HepG2 (cell line): ENCODE measurements around the gene CCT4. TPM values are rescaled to one million over a fixed set of nuclear protein-coding genes. Genes with fewer than 3 reads are reported as not detected.

Experiments
- ARID3A ChIP-seq: IDR thresholded peaks from 2 replicates; pipeline ENCODE4 v1.6.1; 2012; ENCODE audit warnings: low read depth, low read length, improper control_type of control experiment
- FOXJ3 ChIP-seq: sonication (generic); formaldehyde crosslinking; IDR thresholded peaks from 2 replicates; pipeline ENCODE4 v1.4.0; 2020; ENCODE audit warnings: missing genetic modification reagents, mild to moderate bottlenecking, borderline replicate concordance
- HOXA3 ChIP-seq: sonication (generic); formaldehyde crosslinking; IDR thresholded peaks from 2 replicates; pipeline ENCODE4 v1.5.0; 2020; ENCODE audit warnings: missing genetic modification reagents
- NCOA2 ChIP-seq: sonication (generic); formaldehyde crosslinking; IDR thresholded peaks from 2 replicates; pipeline ENCODE4 v1.8.0; 2022; ENCODE audit warnings: inconsistent platforms
- POLR2G ChIP-seq: fragments of 200-400 bp; formaldehyde crosslinking; IDR thresholded peaks from 2 replicates; pipeline ENCODE4 v1.6.1; 2018; ENCODE audit warnings: mild to moderate bottlenecking, low read depth, low read length, moderate library complexity
- RAD21 ChIP-seq: fragments of 450-650 bp; formaldehyde crosslinking; IDR thresholded peaks from 2 replicates; pipeline ENCODE4 v1.5.0; 2020; ENCODE audit warnings: mild to moderate bottlenecking
- RELA ChIP-seq: sonication (generic); formaldehyde crosslinking; IDR thresholded peaks from 2 replicates; pipeline ENCODE4 v1.4.0; 2020; ENCODE audit warnings: missing genetic modification reagents
- SAP130 ChIP-seq: IDR thresholded peaks from 2 replicates; pipeline ENCODE4 v1.6.1; 2016; ENCODE audit warnings: low read depth
- SOX13 ChIP-seq, 3 experiments: fragments of 450-650 bp in 1 of 3; sonication (generic) in 1 of 3; formaldehyde crosslinking in 1 of 3; IDR thresholded peaks in 2 of 3; conservative IDR thresholded peaks in 1 of 3; 2 replicates each; pipeline versions ENCODE4 v1.5.0 to v1.6.1; 2016 to 2020; ENCODE audit warnings: antibody characterized with exemption in 1 of 3, mild to moderate bottlenecking in 1 of 3, missing compliant biosample characterization in 1 of 3, missing genetic modification reagents in 1 of 3, moderate library complexity in 1 of 3
- TFDP2 ChIP-seq: sonication (generic); formaldehyde crosslinking; IDR thresholded peaks from 2 replicates; pipeline ENCODE4 v1.4.0; 2020; ENCODE audit warnings: missing genetic modification reagents
- ZBED4 ChIP-seq: sonication (generic); formaldehyde crosslinking; IDR thresholded peaks from 2 replicates; pipeline ENCODE4 v1.4.0; 2020; ENCODE audit warnings: missing genetic modification reagents, borderline replicate concordance
- ZKSCAN8 ChIP-seq: IDR thresholded peaks from 2 replicates; pipeline ENCODE4 v1.6.1; 2016; ENCODE audit warnings: borderline replicate concordance, missing genetic modification reagents, missing compliant biosample characterization
- ZNF281 ChIP-seq: sonication (generic); formaldehyde crosslinking; IDR thresholded peaks from 2 replicates; pipeline ENCODE4 v1.4.0; 2020; ENCODE audit warnings: missing genetic modification reagents, borderline replicate concordance
- ZSCAN31 ChIP-seq: sonication (generic); formaldehyde crosslinking; IDR thresholded peaks from 2 replicates; pipeline ENCODE4 v1.5.0; 2020; ENCODE audit warnings: low read depth, mild to moderate bottlenecking, missing genetic modification reagents
- polyA plus RNA-seq, 8 experiments: library from polyadenylated mRNA; depleted of rRNA in 3 of 8; stranded (reverse) in 7 of 8; unstranded in 1 of 8; fragments of >200 nt; fragmentation: Illumina TruSeq in 4 of 8; extraction: Trizol in 4 of 8; gene quantifications; 2 replicates each; pipeline versions ENCODE4 v1.2.1 to v1.2.3, GENCODE V29; 2011 to 2016; ENCODE audit warnings: low read depth in 4 of 8, missing spikeins in 1 of 8, mixed read lengths in 1 of 8; ENCODE audit not compliant: insufficient read depth in 1 of 8
- total RNA-seq, 5 experiments: library from RNA; depleted of rRNA; stranded (reverse); fragments of >200 nt; fragmentation: Illumina TruSeq; extraction: Trizol; gene quantifications; 2 replicates each; pipeline ENCODE4 v1.2.3, GENCODE V29; 2016; ENCODE audit warnings: low read depth in 1 of 5
- TF ChIP-seq, protein P1 (sequence below): sonication (generic); formaldehyde crosslinking; IDR thresholded peaks from 2 replicates; pipeline ENCODE4 v1.9.0; 2022; ENCODE audit warnings: missing genetic modification reagents, mild to moderate bottlenecking, borderline replicate concordance

CCT4 gene
- total and polyA plus RNA-seq, 2 of the 13 experiments (the other 11 are each of a cell fraction or from before 2014, with no cell fraction given): 138 to 340 TPM

- peak; percentile 29 for TF ChIP-seq ZBED4 (CRISPR knock-in tag)
- TF ChIP-seq TFDP2 (CRISPR knock-in tag): peak; percentile 64
- 0 out of 2 replicates have a peak, but pooled peaks have one; percentile 17 for TF ChIP-seq NCOA2 (CRISPR knock-in tag)
- TF ChIP-seq ZKSCAN8 (CRISPR knock-in tag): 0 out of 2 replicates have a peak, but pooled peaks have one; percentile 8
- TF ChIP-seq SOX13 (IDR thresholded peaks at IDR 0.05): no peak
- TF ChIP-seq SOX13 (CRISPR knock-in tag; conservative IDR thresholded peaks at IDR 0.05 in 1 of 2, IDR thresholded peaks at IDR 0.05 in 1 of 2): 0 out of 4 replicates have a peak, but pooled peaks of 1 of the 2 experiments have one; percentile 3
- peak; percentile 37; the same call in 1 of the 2 replicates for TF ChIP-seq SAP130 (CRISPR knock-in tag)
- TF ChIP-seq, protein P1, sequence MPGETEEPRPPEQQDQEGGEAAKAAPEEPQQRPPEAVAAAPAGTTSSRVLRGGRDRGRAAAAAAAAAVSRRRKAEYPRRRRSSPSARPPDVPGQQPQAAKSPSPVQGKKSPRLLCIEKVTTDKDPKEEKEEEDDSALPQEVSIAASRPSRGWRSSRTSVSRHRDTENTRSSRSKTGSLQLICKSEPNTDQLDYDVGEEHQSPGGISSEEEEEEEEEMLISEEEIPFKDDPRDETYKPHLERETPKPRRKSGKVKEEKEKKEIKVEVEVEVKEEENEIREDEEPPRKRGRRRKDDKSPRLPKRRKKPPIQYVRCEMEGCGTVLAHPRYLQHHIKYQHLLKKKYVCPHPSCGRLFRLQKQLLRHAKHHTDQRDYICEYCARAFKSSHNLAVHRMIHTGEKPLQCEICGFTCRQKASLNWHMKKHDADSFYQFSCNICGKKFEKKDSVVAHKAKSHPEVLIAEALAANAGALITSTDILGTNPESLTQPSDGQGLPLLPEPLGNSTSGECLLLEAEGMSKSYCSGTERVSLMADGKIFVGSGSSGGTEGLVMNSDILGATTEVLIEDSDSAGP (CRISPR knock-in tag): peak; percentile 32; the same call in 1 of the 2 replicates
- peak; percentile 81 for TF ChIP-seq POLR2G
- TF ChIP-seq FOXJ3: no peak
- no peak for TF ChIP-seq ARID3A
- no peak for TF ChIP-seq ZNF281 (CRISPR knock-in tag)
- TF ChIP-seq ZSCAN31 (CRISPR knock-in tag): no peak; the same call in none of the 2 replicates
- peak; percentile 26; the same call in 1 of the 2 replicates for TF ChIP-seq HOXA3 (CRISPR knock-in tag)
- no peak; the same call in 1 of the 2 replicates for TF ChIP-seq RAD21 (CRISPR knock-in tag)
- TF ChIP-seq RELA (CRISPR knock-in tag): 0 out of 2 replicates have a peak, but pooled peaks have one; percentile 43
Measured at GRCh38 chr2:61854564-61855317, 33.7 kb downstream of the CCT4 start (continued).
